Head of caudate nucleus (tissue), 42 donors: ENCODE results near the gene TAOK3.
A peak's percentile ranks its signal among the peaks of the same experiment; 100 is the strongest.
"Not testable (repeated sequence)": the region's sequence is repeated elsewhere in the genome, so short reads cannot be mapped to it uniquely, and the experiment has no call there.

Source experiments
- DNase-seq, 42 donors: peaks; one replicate each; pipeline versions ENCODE4 v3.0.0 to v3.0.0-alpha.2; 2020 to 2021; ENCODE audit warnings: mixed read lengths in 7 of 42
- intact Hi-C: fragments of 100-400 bp; cut with DNase I; formaldehyde crosslinking; loops from one replicate; pipeline ENCODE4 v1.15.0; 2022

TAOK3 gene

GRCh38 chr12:118372541-118373495 is at the start of gene TAOK3:
TAOK3 (minus strand) TSS chr12:118372907; CDS start chr12:118255567, 117,340 bp downstream.
- peak; percentile 93 to 100 (median 99) for DNase-seq
- intact Hi-C loops = loop anchor here (2.0 to 5.0 kb wide), 2 partner anchors 71 to 184 kb away; no protein-coding TSS in a partner anchor

GRCh38 chr12:118420673-118421072 is 48.0 kb upstream of the TAOK3 start:
- DNase-seq = no peak
- intact Hi-C loops = no loop called here

GRCh38 chr12:118418385-118419057 is 45.8 kb upstream of the TAOK3 start:
- no peak for DNase-seq
- intact Hi-C loops = no loop called here

GRCh38 chr12:118417942-118418341 is 45.2 kb upstream of the TAOK3 start:
- intact Hi-C loops = no loop called here
- DNase-seq = no peak

GRCh38 chr12:118409834-118410233 is 37.1 kb upstream of the TAOK3 start:
- intact Hi-C loops = no loop called here
- no peak for DNase-seq

GRCh38 chr12:118408241-118408640 is 35.5 kb upstream of the TAOK3 start:
- intact Hi-C loops, DNase-seq: not testable (repeated sequence)

GRCh38 chr12:118404876-118405521 is 32.3 kb upstream of the TAOK3 start:
- intact Hi-C loops = no loop called here
- DNase-seq = peak in 41 of 42 donors; percentile 39 to 91 (median 75)

GRCh38 chr12:118402251-118402650 is 29.5 kb upstream of the TAOK3 start:
- intact Hi-C loops = no loop called here
- peak in 9 of 42 donors; percentile 9 to 65 (median 19) for DNase-seq

GRCh38 chr12:118398940-118399339 is 26.2 kb upstream of the TAOK3 start:
- intact Hi-C loops = no loop called here
- DNase-seq = no peak

GRCh38 chr12:118398524-118398923 is 25.8 kb upstream of the TAOK3 start:
- intact Hi-C loops = no loop called here
- DNase-seq = no peak

GRCh38 chr12:118397708-118398440 is 25.2 kb upstream of the TAOK3 start:
- intact Hi-C loops = no loop called here
- peak in 28 of 42 donors; percentile 8 to 67 (median 36) for DNase-seq

- intact Hi-C loops = no loop called here
- no peak for DNase-seq
Measured at GRCh38 chr12:118391836-118392235, 19.1 kb upstream of the TAOK3 start.

- no peak for DNase-seq
Measured at GRCh38 chr12:118391424-118391823, 18.7 kb upstream of the TAOK3 start.

GRCh38 chr12:118377884-118378470 is 5.3 kb upstream of the TAOK3 start:
- DNase-seq = peak in 41 of 42 donors; percentile 38 to 90 (median 76)
- intact Hi-C loops = loop anchor here (5.0 kb wide), 3 partner anchors 241 to 316 kb away; partner anchors contain the start of genes PEBP1 and WSB2

More at GRCh38 chr12:118391424-118391823, 18.7 kb upstream of the TAOK3 start:
- intact Hi-C loops = no loop called here

- intact Hi-C loops = loop anchor here (5.0 kb wide), 3 partner anchors 240 to 315 kb away; partner anchors contain the start of genes PEBP1 and WSB2
- peak in 4 of 42 donors; percentile 18 to 25 (median 23) for DNase-seq
Measured at GRCh38 chr12:118377021-118377883, 4.5 kb upstream of the TAOK3 start.

- intact Hi-C loops = loop anchor here (5.0 kb wide), 3 partner anchors 239 to 314 kb away; partner anchors contain the start of genes PEBP1 and WSB2
- DNase-seq = peak; percentile 87 to 99 (median 95)
Measured at GRCh38 chr12:118376089-118377020, 3.6 kb upstream of the TAOK3 start, which contains the start of gene SUDS3. SUDS3 (plus strand) TSS chr12:118376555; CDS start chr12:118376692, 137 bp downstream.
